NOMO-1 treated with dmso at 0.1 percent for 144 hours (cell line): Measurements from ENCODE around the gene MAP6D1.

Experiments
- DNase-seq: peaks from one replicate; lab custom pipeline; 2025; ENCODE audit not compliant: unreplicated experiment; lab: John Stamatoyannopoulos, UW

The MAP6D1 gene

GRCh38 chr3:183824761-183825455, 469 bp downstream of the MAP6D1 start:
- DNase-seq: no peak

- no peak for DNase-seq
Observed at GRCh38 chr3:183823963-183824362, 1.4 kb downstream of the MAP6D1 start.

GRCh38 chr3:183822631-183823030, 2.7 kb downstream of the MAP6D1 start:
- DNase-seq: no peak

GRCh38 chr3:183819831-183820230, 5.5 kb downstream of the MAP6D1 start:
- no peak for DNase-seq

GRCh38 chr3:183818706-183819624, 6.4 kb downstream of the MAP6D1 start:
- no peak for DNase-seq

GRCh38 chr3:183818041-183818620, 7.2 kb downstream of the MAP6D1 start:
- no peak for DNase-seq

- no peak for DNase-seq
Observed at GRCh38 chr3:183817639-183818038, 7.7 kb downstream of the MAP6D1 start.

- no peak for DNase-seq
Observed at GRCh38 chr3:183816681-183817510, 8.5 kb downstream of the MAP6D1 start.

GRCh38 chr3:183815951-183816475, 9.4 kb downstream of the MAP6D1 start:
- no peak for DNase-seq

GRCh38 chr3:183815563-183815940, 9.8 kb downstream of the MAP6D1 start:
- DNase-seq: no peak

GRCh38 chr3:183814240-183814639, 11.1 kb downstream of the MAP6D1 start:
- DNase-seq: no peak

GRCh38 chr3:183812761-183813445, 12.5 kb downstream of the MAP6D1 start:
- DNase-seq: no peak

GRCh38 chr3:183811638-183812037, 13.7 kb downstream of the MAP6D1 start:
- DNase-seq: no peak

GRCh38 chr3:183810643-183811594, 14.5 kb downstream of the MAP6D1 start:
- DNase-seq: no peak

- no peak for DNase-seq
Observed at GRCh38 chr3:183809270-183809669, 16.1 kb downstream of the MAP6D1 start.

GRCh38 chr3:183808355-183808754, 17.0 kb downstream of the MAP6D1 start:
- DNase-seq: no peak

GRCh38 chr3:183807881-183808280, 17.5 kb downstream of the MAP6D1 start:
- no peak for DNase-seq

- no peak for DNase-seq
Observed at GRCh38 chr3:183807209-183807728, 18.1 kb downstream of the MAP6D1 start.

- DNase-seq: no peak
Observed at GRCh38 chr3:183802989-183803388, 22.4 kb downstream of the MAP6D1 start.
